Hindlimb muscle (tissue), 1 donor: ENCODE results near the gene ARID5B. TPM values are rescaled to one million over a fixed set of nuclear protein-coding genes. Genes with fewer than 3 reads are reported as not detected.

ENCODE experiments used
- DNase-seq: peaks from one replicate; pipeline ENCODE4 v3.0.0-alpha.2; 2013
- polyA plus RNA-seq: library from polyadenylated mRNA; unstranded; fragments of 120-200 nt; gene quantifications from one replicate; pipeline ENCODE4 v1.2.1, GENCODE V29; 2013; ENCODE audit not compliant: insufficient read length

The ARID5B gene
- polyA plus RNA-seq, 1 donor: 21.1 TPM

- DNase-seq: no peak
Measured at GRCh38 chr10:62103857-62104256, 202.4 kb downstream of the ARID5B start.

- DNase-seq: no peak
Measured at GRCh38 chr10:62106929-62107519, 205.5 kb downstream of the ARID5B start.

GRCh38 chr10:62108759-62109586, 207.5 kb downstream of the ARID5B start:
- DNase-seq: no peak

- DNase-seq: no peak
Measured at GRCh38 chr10:62109587-62110293, 208.2 kb downstream of the ARID5B start.

- DNase-seq: no peak
Measured at GRCh38 chr10:62112300-62112699, 210.8 kb downstream of the ARID5B start.

- no peak for DNase-seq
Measured at GRCh38 chr10:62112963-62113362, 211.5 kb downstream of the ARID5B start.

- DNase-seq: no peak
Measured at GRCh38 chr10:62113680-62114079, 212.2 kb downstream of the ARID5B start.

GRCh38 chr10:62115321-62115720, 213.8 kb downstream of the ARID5B start:
- DNase-seq: no peak

- no peak for DNase-seq
Measured at GRCh38 chr10:62115842-62116241, 214.3 kb downstream of the ARID5B start.

GRCh38 chr10:62116896-62117295, 215.4 kb downstream of the ARID5B start:
- no peak for DNase-seq

- DNase-seq: no peak
Measured at GRCh38 chr10:62121187-62121530, 219.7 kb downstream of the ARID5B start.

- no peak for DNase-seq
Measured at GRCh38 chr10:62127975-62128374, 226.5 kb downstream of the ARID5B start.

GRCh38 chr10:62130948-62131347, 229.4 kb downstream of the ARID5B start:
- DNase-seq: no peak

- DNase-seq: no peak
Measured at GRCh38 chr10:62131724-62132123, 230.2 kb downstream of the ARID5B start.

GRCh38 chr10:62133618-62134017, 232.1 kb downstream of the ARID5B start:
- no peak for DNase-seq

GRCh38 chr10:62136931-62137330, 235.4 kb downstream of the ARID5B start:
- DNase-seq: no peak

Other genes with a start within 250 kb of the ARID5B start
- 0.53 TPM for gene CABCOCO1, start 238.8 kb upstream of the ARID5B start, polyA plus RNA-seq